ENCODE measurements around the gene HYOU1. TPM values are rescaled to one million over a fixed set of nuclear protein-coding genes. Genes with fewer than 3 reads are reported as not detected.
"Not testable (repeated sequence)": the region's sequence is repeated elsewhere in the genome, so short reads cannot be mapped to it uniquely, and the experiment has no call there.

The HYOU1 gene
- total RNA-seq, 1 experiment from 2014 or later, result 268 TPM

GRCh38 chr11:119042927-119043326 is 14.1 kb downstream of the HYOU1 start:
- intact Hi-C loops (cut with micrococcal nuclease; ENCODE audit: unreplicated experiment), result no loop called here
- H3K4me1 ChIP-seq (ENCODE audit: control insufficient read depth, insufficient read depth, low read length), result no peaks in the 10 kb centered on the region
- POLR2A ChIA-PET, result no interaction called here
- ATAC-seq (no peak), DNase-seq (ENCODE audit: low read depth, low spot score) (no peak)
- H3K27me3 ChIP-seq (ENCODE audit: control insufficient read depth, insufficient read depth, low read length), result no peaks in the 10 kb centered on the region
- CTCF ChIA-PET, result no interaction called here
- no TSS peak for BruUV-seq (replicated peaks)
- 0 out of 2 replicates have a peak, but pooled peaks cover 3% of the 10 kb centered on the region for H3K36me3 ChIP-seq (ENCODE audit: control insufficient read depth, insufficient read depth, low read length)
- TF ChIP-seq POLR2AphosphoS5 (IDR thresholded peaks at IDR 0.05; ENCODE audit: low read depth, low read length) (no peak), CTCF (IDR thresholded peaks at IDR 0.05) (no peak), SIN3A (IDR thresholded peaks at IDR 0.05; ENCODE audit: borderline replicate concordance, insufficient read depth, low read depth, low read length) (no peak), REST (IDR thresholded peaks at IDR 0.05; ENCODE audit: insufficient read depth in 1 of 2, low read depth in 2 of 2, low read length in 1 of 2) (no peak), TCF7L2 (IDR thresholded peaks at IDR 0.05; ENCODE audit: low read depth, low read length) (no peak)
- in situ Hi-C loops (cut with HindIII; ENCODE audit: low pct_unique_long_range_greater_than_20kb, low sequenced_read_pairs), result no loop called here
- H3K9me3 ChIP-seq (ENCODE audit: control insufficient read depth, insufficient read depth, low read depth, low read length), result no peaks in the 10 kb centered on the region
- no peak overlapping the region for H3K27ac ChIP-seq (ENCODE audit: low read length)
- H3K4me3 ChIP-seq (ENCODE audit: low read depth in 2 of 2, low read length in 2 of 2), result no peak overlapping the region

GRCh38 chr11:119041821-119042514 is 15.0 kb downstream of the HYOU1 start:
- Histone ChIP-seq H3K4me3 (ENCODE audit: low read depth in 2 of 2, low read length in 2 of 2) (no peak overlapping the region), H3K27me3 (ENCODE audit: control insufficient read depth, insufficient read depth, low read length) (no peaks in the 10 kb centered on the region), H3K9me3 (ENCODE audit: control insufficient read depth, insufficient read depth, low read depth, low read length) (no peaks in the 10 kb centered on the region), H3K27ac (ENCODE audit: low read length) (no peak overlapping the region), H3K4me1 (ENCODE audit: control insufficient read depth, insufficient read depth, low read length) (no peaks in the 10 kb centered on the region), H3K36me3 (ENCODE audit: control insufficient read depth, insufficient read depth, low read length) (0 out of 2 replicates have a peak, but pooled peaks cover 3% of the 10 kb centered on the region)
- intact Hi-C loops (cut with micrococcal nuclease; ENCODE audit: unreplicated experiment), result no loop called here
- in situ Hi-C loops (cut with HindIII; ENCODE audit: low pct_unique_long_range_greater_than_20kb, low sequenced_read_pairs), result no loop called here
- no peak for TF ChIP-seq SIN3A (IDR thresholded peaks at IDR 0.05; ENCODE audit: borderline replicate concordance, insufficient read depth, low read depth, low read length)
- TF ChIP-seq TCF7L2 (IDR thresholded peaks at IDR 0.05; ENCODE audit: low read depth, low read length), result no peak
- TF ChIP-seq POLR2AphosphoS5 (IDR thresholded peaks at IDR 0.05; ENCODE audit: low read depth, low read length), result no peak
- no peak for TF ChIP-seq CTCF (IDR thresholded peaks at IDR 0.05)
- TF ChIP-seq REST (IDR thresholded peaks at IDR 0.05; ENCODE audit: insufficient read depth in 1 of 2, low read depth in 2 of 2, low read length in 1 of 2), result no peak
- BruUV-seq (replicated peaks), result no TSS peak
- POLR2A ChIA-PET, result no interaction called here
- ATAC-seq (no peak; the same call in 1 of the 2 replicates), DNase-seq (ENCODE audit: low read depth, low spot score) (no peak)
- CTCF ChIA-PET, result no interaction called here

- POLR2A ChIA-PET; H3K27ac ChIP-seq (ENCODE audit: low read length); H3K27me3 ChIP-seq (ENCODE audit: control insufficient read depth, insufficient read depth, low read length); BruUV-seq (replicated peaks); H3K4me1 ChIP-seq (ENCODE audit: control insufficient read depth, insufficient read depth, low read length); H3K36me3 ChIP-seq (ENCODE audit: control insufficient read depth, insufficient read depth, low read length); in situ Hi-C loops (cut with HindIII; ENCODE audit: low pct_unique_long_range_greater_than_20kb, low sequenced_read_pairs); intact Hi-C loops (cut with micrococcal nuclease; ENCODE audit: unreplicated experiment); DNase-seq (ENCODE audit: low read depth, low spot score); H3K4me3 ChIP-seq (ENCODE audit: low read depth in 2 of 2, low read length in 2 of 2); ATAC-seq; H3K9me3 ChIP-seq (ENCODE audit: control insufficient read depth, insufficient read depth, low read depth, low read length): not testable (repeated sequence)
- CTCF ChIA-PET, result interaction anchor here (0.5 kb wide), 1 partner anchor 317 kb away, joined by 3 read pairs; no protein-coding TSS in a partner anchor
Observed at GRCh38 chr11:119039471-119039870, 17.5 kb downstream of the HYOU1 start.
